ENCODE results near the gene DUOX1. TPM values are rescaled to one million over a fixed set of nuclear protein-coding genes. Genes with fewer than 3 reads are reported as not detected.

The DUOX1 gene
- polyA plus RNA-seq, 3 donors: 0.22 TPM; not detected in 2

DNA sequence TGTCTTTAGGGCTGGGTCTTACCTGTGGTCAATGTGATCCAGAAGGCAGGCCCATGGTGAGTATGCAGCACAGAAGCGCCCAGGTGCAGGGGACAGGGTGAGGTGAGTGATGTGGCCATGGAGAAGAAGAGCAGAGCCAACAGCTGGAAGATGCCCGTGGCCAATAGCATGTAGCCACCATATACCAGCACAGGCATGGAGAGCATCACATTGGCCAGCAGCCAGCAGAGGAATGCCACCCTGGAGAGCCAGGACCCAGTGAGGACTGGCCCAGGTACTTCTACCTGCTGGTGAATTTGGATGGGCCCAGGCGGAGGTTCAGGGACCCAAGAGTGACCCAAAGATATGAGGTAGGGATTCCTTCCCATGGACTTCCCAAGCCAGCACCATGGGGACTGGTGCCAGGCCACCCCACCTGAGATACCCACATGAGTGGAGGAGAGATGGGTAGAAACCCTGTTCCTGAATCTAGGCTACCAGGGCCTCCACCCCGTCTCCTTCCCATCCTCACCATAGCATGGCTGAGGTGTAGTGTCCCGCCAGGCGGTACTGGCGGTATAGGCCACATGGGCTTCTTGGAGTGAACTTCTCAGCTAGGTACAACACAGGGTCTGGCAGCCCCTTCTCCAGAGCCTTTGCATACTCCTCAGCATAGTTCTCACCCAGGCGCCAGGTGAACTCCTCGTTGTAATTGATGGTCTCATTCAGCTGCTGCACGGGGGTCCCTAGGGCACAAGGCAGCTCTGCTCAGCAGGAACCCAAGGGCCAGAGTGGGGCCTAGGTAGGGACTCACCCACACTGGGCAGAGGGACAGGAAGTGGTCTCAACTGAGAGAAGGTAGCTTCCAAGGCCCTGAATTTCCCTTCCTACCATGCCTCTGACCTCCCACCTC is 9.5 kb upstream of the DUOX1 start:
- Mint-ChIP-seq H3K27ac (no peak overlapping the region), H3K4me3 (no peak overlapping the region), H3K4me1 (peaks cover 25% of the 10 kb centered on the region), H3K36me3 (peaks cover 0 to 7% of the 10 kb centered on the region in 2 donors), H3K9me3 (peaks cover 0 to 12% (median 8%) of the 10 kb centered on the region in 7 donors), H3K27me3 (ENCODE audit: low read depth in 3 of 3) (peaks cover 39 to 59% (median 53%) of the 10 kb centered on the region in 3 donors)
- Histone ChIP-seq H3K9ac (ENCODE audit: insufficient read depth, low read length, poor library complexity, severe bottlenecking) (no peak overlapping the region), H3K9me3 (replicated peaks in 1 of 2; ENCODE audit: control insufficient read depth in 1 of 2, insufficient read depth in 1 of 2, low read length in 2 of 2) (peaks cover 0 to 22% of the 10 kb centered on the region in 2 donors), H3K4me3 (replicated peaks in 1 of 3; ENCODE audit: low read depth in 2 of 3, low read length in 3 of 3) (no peak overlapping the region), H2AFZ (ENCODE audit: insufficient read depth, low read depth, low read length, poor library complexity, severe bottlenecking) (no peak overlapping the region), H3K27me3 (ENCODE audit: control insufficient read depth in 2 of 2, insufficient read depth in 2 of 2, low read length in 2 of 2) (peaks cover 25 to 34% of the 10 kb centered on the region in 2 donors), H3K4me1 (ENCODE audit: control insufficient read depth in 1 of 2, insufficient read depth in 2 of 2, low read length in 2 of 2) (peaks cover 14 to 24% of the 10 kb centered on the region in 2 donors), H3K27ac (ENCODE audit: low read depth in 1 of 2, low read length in 2 of 2) (no peak overlapping the region), H4K20me1 (ENCODE audit: insufficient read depth, low read length) (no peaks in the 10 kb centered on the region), H3K36me3 (replicated peaks in 1 of 2; ENCODE audit: control insufficient read depth in 1 of 2, insufficient read depth in 2 of 2, low read length in 2 of 2) (no peaks in the 10 kb centered on the region), H3K4me2 (replicated peaks; ENCODE audit: extremely low read depth, low read length, poor library complexity, severe bottlenecking) (no peak overlapping the region), H3K79me2 (ENCODE audit: insufficient read depth, low read length) (no peaks in the 10 kb centered on the region)
- intact Hi-C loops (cut with micrococcal nuclease): loop anchor here in 1 of 2 donors (5.0 kb wide), 1 partner anchor 87 kb away; no protein-coding TSS in a partner anchor
- TF ChIP-seq, protein P1, sequence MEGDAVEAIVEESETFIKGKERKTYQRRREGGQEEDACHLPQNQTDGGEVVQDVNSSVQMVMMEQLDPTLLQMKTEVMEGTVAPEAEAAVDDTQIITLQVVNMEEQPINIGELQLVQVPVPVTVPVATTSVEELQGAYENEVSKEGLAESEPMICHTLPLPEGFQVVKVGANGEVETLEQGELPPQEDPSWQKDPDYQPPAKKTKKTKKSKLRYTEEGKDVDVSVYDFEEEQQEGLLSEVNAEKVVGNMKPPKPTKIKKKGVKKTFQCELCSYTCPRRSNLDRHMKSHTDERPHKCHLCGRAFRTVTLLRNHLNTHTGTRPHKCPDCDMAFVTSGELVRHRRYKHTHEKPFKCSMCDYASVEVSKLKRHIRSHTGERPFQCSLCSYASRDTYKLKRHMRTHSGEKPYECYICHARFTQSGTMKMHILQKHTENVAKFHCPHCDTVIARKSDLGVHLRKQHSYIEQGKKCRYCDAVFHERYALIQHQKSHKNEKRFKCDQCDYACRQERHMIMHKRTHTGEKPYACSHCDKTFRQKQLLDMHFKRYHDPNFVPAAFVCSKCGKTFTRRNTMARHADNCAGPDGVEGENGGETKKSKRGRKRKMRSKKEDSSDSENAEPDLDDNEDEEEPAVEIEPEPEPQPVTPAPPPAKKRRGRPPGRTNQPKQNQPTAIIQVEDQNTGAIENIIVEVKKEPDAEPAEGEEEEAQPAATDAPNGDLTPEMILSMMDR (IDR thresholded peaks at IDR 0.05): no peak
- DNase-seq: no peak
- WGBS (ENCODE audit: insufficient coverage): 96% methylated on average over 9 of the region's 10 CpGs

DNA sequence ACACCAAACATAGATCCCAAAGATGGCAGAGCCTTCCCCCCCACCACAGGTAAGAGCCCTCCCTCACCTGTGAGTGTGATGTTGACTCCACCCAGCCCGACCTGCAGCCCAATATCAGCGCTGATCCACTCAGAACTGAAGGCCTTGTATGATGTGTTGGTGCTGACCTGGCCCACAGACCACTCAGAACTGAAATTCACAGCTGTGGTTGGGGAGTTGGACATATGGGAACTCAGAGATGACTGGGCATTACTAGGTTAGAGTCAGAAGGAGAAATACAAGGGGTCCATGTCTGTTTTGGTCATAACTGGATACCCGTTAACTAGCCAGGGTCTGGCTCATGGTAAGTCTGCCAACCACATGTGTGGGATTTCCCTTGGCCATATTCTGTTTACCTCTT is 8.8 kb upstream of the DUOX1 start:
- no peak overlapping the region for H3K4me2 ChIP-seq (replicated peaks; ENCODE audit: extremely low read depth, low read length, poor library complexity, severe bottlenecking)
- peaks cover 14 to 24% of the 10 kb centered on the region in 2 donors for H3K4me1 ChIP-seq (ENCODE audit: control insufficient read depth in 1 of 2, insufficient read depth in 2 of 2, low read length in 2 of 2)
- H3K36me3 ChIP-seq (replicated peaks in 1 of 2; ENCODE audit: control insufficient read depth in 1 of 2, insufficient read depth in 2 of 2, low read length in 2 of 2): no peaks in the 10 kb centered on the region
- H3K27me3 ChIP-seq (ENCODE audit: control insufficient read depth in 2 of 2, insufficient read depth in 2 of 2, low read length in 2 of 2): peaks cover 24 to 34% of the 10 kb centered on the region in 2 donors
- TF ChIP-seq, protein P1 (IDR thresholded peaks at IDR 0.05): no peak
- no peak overlapping the region for H3K4me3 ChIP-seq (replicated peaks in 1 of 3; ENCODE audit: low read depth in 2 of 3, low read length in 3 of 3)
- no peaks in the 10 kb centered on the region for H4K20me1 ChIP-seq (ENCODE audit: insufficient read depth, low read length)
- no peak overlapping the region for H2AFZ ChIP-seq (ENCODE audit: insufficient read depth, low read depth, low read length, poor library complexity, severe bottlenecking)
- H3K27ac Mint-ChIP-seq: no peak overlapping the region
- H3K9ac ChIP-seq (ENCODE audit: insufficient read depth, low read length, poor library complexity, severe bottlenecking): no peak overlapping the region
- peaks cover 0 to 16% of the 10 kb centered on the region in 2 donors for H3K9me3 ChIP-seq (replicated peaks in 1 of 2; ENCODE audit: control insufficient read depth in 1 of 2, insufficient read depth in 1 of 2, low read length in 2 of 2)
- DNase-seq: no peak
- intact Hi-C loops (cut with micrococcal nuclease): loop anchor here in 1 of 2 donors (5.0 kb wide), 1 partner anchor 86 kb away; no protein-coding TSS in a partner anchor
- no peak overlapping the region for H3K27ac ChIP-seq (ENCODE audit: low read depth in 1 of 2, low read length in 2 of 2)
- peaks cover 0 to 12% (median 7%) of the 10 kb centered on the region in 7 donors for H3K9me3 Mint-ChIP-seq
- WGBS (ENCODE audit: insufficient coverage): no CpG with 5 or more reads among the region's 3 CpGs
- H3K79me2 ChIP-seq (ENCODE audit: insufficient read depth, low read length): no peaks in the 10 kb centered on the region
- H3K27me3 Mint-ChIP-seq (ENCODE audit: low read depth in 3 of 3): peaks cover 39 to 59% (median 52%) of the 10 kb centered on the region in 3 donors
- peak overlapping the region in 1 of 2 donors; percentile 10 for H3K4me3 Mint-ChIP-seq
- H3K36me3 Mint-ChIP-seq: peaks cover 0 to 7% of the 10 kb centered on the region in 2 donors
- H3K4me1 Mint-ChIP-seq: peaks cover 25% of the 10 kb centered on the region

All from CD14-positive monocyte (primary cell).